Nephron progenitor cell (in vitro differentiated cells): Measurements from ENCODE around the gene MED14.

Experiments used
- DNase-seq: peaks from one replicate; pipeline ENCODE4 v3.0.0; 2021
- H3K27ac Mint-ChIP-seq: 2 replicates; pipeline ENCODE4 v1.8.0; 2021; ENCODE audit warnings: mild to moderate bottlenecking, moderate library complexity, mixed read lengths
- H3K27me3 Mint-ChIP-seq: 2 replicates; pipeline ENCODE4 v1.8.0; 2021; ENCODE audit warnings: mild to moderate bottlenecking, low read depth, mixed read lengths; ENCODE audit not compliant: poor library complexity
- H3K36me3 Mint-ChIP-seq: 2 replicates; pipeline ENCODE4 v1.8.0; 2021; ENCODE audit warnings: low read depth, mixed read lengths
- H3K4me1 Mint-ChIP-seq: 2 replicates; pipeline ENCODE4 v1.8.0; 2021; ENCODE audit warnings: mixed read lengths
- H3K4me3 Mint-ChIP-seq: 2 replicates; pipeline ENCODE4 v1.8.0; 2021; ENCODE audit warnings: mild to moderate bottlenecking, moderate library complexity, mixed read lengths
- H3K9me3 Mint-ChIP-seq: 2 replicates; pipeline ENCODE4 v1.8.0; 2021; ENCODE audit warnings: mild to moderate bottlenecking, moderate library complexity, mixed read lengths
- CTCF ChIP-seq: fragments of 200-600 bp; sonication (generic); IDR thresholded peaks from 2 replicates; pipeline ENCODE4 v1.5.0; 2021; ENCODE audit warnings: antibody characterized with exemption

MED14 gene

GRCh38 chrX:40755291-40756249 lies 20.2 kb upstream of the MED14 start:
- Mint-ChIP-seq H3K36me3 (peaks cover 4% of the 10 kb centered on the region), H3K27ac (no peak overlapping the region), H3K9me3 (peaks cover 50% of the 10 kb centered on the region), H3K4me1 (no peaks in the 10 kb centered on the region), H3K4me3 (no peak overlapping the region), H3K27me3 (no peaks in the 10 kb centered on the region)
- DNase-seq: no peak
- no peak for TF ChIP-seq CTCF

- Mint-ChIP-seq H3K27ac (no peak overlapping the region), H3K9me3 (peaks cover 67% of the 10 kb centered on the region), H3K4me1 (no peaks in the 10 kb centered on the region), H3K36me3 (peaks cover 4% of the 10 kb centered on the region), H3K27me3 (peaks cover 6% of the 10 kb centered on the region), H3K4me3 (no peak overlapping the region)
- DNase-seq: no peak
- no peak for TF ChIP-seq CTCF
These were observed 14.5 kb upstream of the MED14 start for GRCh38 chrX:40749681-40750494.

- H3K9me3 Mint-ChIP-seq: peaks cover 63% of the 10 kb centered on the region
- H3K27me3 Mint-ChIP-seq: peaks cover 6% of the 10 kb centered on the region
- no peak overlapping the region for H3K27ac Mint-ChIP-seq
- H3K4me1 Mint-ChIP-seq: no peaks in the 10 kb centered on the region
- H3K36me3 Mint-ChIP-seq: peaks cover 4% of the 10 kb centered on the region
- no peak for DNase-seq
- TF ChIP-seq CTCF: no peak
- H3K4me3 Mint-ChIP-seq: no peak overlapping the region
These were observed 13.6 kb upstream of the MED14 start for GRCh38 chrX:40748977-40749376.

- H3K27me3 Mint-ChIP-seq: peaks cover 6% of the 10 kb centered on the region
- H3K4me1 Mint-ChIP-seq: no peaks in the 10 kb centered on the region
- no peak overlapping the region for H3K27ac Mint-ChIP-seq
- TF ChIP-seq CTCF: no peak
- no peak for DNase-seq
- no peak overlapping the region for H3K4me3 Mint-ChIP-seq
- H3K36me3 Mint-ChIP-seq: no peaks in the 10 kb centered on the region
- H3K9me3 Mint-ChIP-seq: peaks cover 39% of the 10 kb centered on the region
These were observed 11.2 kb upstream of the MED14 start for GRCh38 chrX:40746521-40746920.

- peak overlapping the region; percentile 86 for H3K4me3 Mint-ChIP-seq
- H3K27ac Mint-ChIP-seq: peak overlapping the region; percentile 99
- H3K27me3 Mint-ChIP-seq: no peaks in the 10 kb centered on the region
- TF ChIP-seq CTCF: no peak
- H3K9me3 Mint-ChIP-seq: peaks cover 26% of the 10 kb centered on the region
- H3K36me3 Mint-ChIP-seq: no peaks in the 10 kb centered on the region
- no peak for DNase-seq
- peaks cover 34% of the 10 kb centered on the region for H3K4me1 Mint-ChIP-seq
These were observed 796 bp upstream of the MED14 start for GRCh38 chrX:40736170-40736505.
